HG03108 (cell line): Measurements from ENCODE around the gene NUP98.
"Not testable (repeated sequence)": the region's sequence is repeated elsewhere in the genome, so short reads cannot be mapped to it uniquely, and the experiment has no call there.

Experiments
- ATAC-seq: cut with Tn5 transposase; IDR thresholded peaks from one replicate; pipeline ENCODE4 v1.9.1; 2021; ENCODE audit warnings: moderate library complexity; ENCODE audit not compliant: unreplicated experiment

The NUP98 gene

GRCh38 chr11:3679077-3679476 lies 118.3 kb downstream of the NUP98 start:
- no peak for ATAC-seq

- ATAC-seq = no peak
Observed at GRCh38 chr11:3675971-3676370, 121.4 kb downstream of the NUP98 start.

DNA sequence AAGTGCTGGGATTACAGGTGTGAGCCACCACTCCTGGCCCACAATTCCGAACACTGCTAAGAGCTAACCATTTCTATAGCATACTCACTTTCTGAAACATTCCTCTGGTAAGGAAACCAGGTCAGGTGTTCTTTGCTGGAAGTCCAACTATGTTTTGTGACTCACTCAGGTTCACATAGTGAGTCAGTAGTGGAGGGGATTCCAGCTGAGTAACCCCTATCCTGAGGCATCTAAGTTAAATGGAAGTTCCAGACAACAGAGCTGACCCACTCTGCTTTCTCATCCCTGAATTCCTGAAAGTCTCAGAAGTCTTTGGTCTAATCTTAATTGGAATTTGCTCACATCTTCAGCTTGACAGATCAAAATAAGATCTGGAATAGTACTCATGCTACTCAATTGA lies 123.2 kb downstream of the NUP98 start:
- no peak for ATAC-seq

DNA sequence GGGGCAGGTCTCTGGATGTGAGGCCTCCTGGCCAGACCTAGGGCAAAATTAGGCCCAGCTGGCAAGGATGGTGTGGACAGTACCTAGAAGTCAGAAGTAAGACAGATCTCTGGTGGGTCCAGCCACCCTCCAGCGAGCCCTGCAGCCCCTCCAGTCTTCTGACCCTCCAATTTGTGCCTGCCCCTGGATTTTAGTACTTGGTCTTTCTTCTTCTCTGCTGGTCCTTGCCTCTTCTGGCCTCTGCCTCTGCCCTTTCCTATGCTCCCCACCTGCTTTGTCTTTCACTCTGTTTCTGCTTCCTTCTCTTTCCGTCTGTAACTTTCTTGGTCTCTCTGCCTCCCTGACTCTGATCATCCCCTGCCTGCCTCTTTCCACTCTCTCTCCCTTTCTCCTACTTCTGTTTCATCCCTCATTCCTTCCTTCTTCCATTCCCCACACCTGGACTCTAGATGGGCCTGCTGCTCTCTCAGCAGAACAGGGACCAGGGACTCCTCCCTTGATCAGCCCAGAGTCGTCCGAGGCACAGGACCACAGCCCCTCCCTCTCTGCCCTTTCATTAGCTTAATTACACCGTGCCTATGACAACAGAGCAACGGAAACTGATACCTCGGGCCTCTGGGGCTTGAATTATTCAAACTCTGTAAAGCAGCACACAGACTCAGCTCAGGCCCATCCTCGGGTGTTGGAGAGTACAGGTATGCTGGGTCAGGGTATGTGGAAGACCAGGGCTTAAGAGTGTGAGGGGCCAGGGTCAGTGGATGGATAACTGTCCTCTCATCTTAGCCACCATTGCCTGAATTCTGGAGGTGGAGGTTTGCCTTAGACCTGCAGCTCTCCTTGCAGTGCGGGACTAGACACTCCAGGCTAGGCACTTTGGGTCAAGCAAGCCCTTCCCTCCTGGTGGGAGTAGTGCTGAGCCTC lies 125.8 kb downstream of the NUP98 start, which contains the start of gene CHRNA10:
CHRNA10 (minus strand) TSS at position 51 of the 921 bp plus-strand sequence. CDS start 72 bp downstream, outside the sequence.
- ATAC-seq = no peak

- ATAC-seq = no peak
Observed at GRCh38 chr11:3669742-3670183, 127.6 kb downstream of the NUP98 start.

- ATAC-seq = no peak
Observed at GRCh38 chr11:3669128-3669527, 128.2 kb downstream of the NUP98 start.

GRCh38 chr11:3667149-3668035 lies 130.0 kb downstream of the NUP98 start:
- no peak for ATAC-seq

GRCh38 chr11:3666023-3666530 lies 131.3 kb downstream of the NUP98 start:
- ATAC-seq = no peak

GRCh38 chr11:3665336-3666022 lies 131.9 kb downstream of the NUP98 start:
- no peak for ATAC-seq

GRCh38 chr11:3664032-3664630 lies 133.2 kb downstream of the NUP98 start:
- no peak for ATAC-seq

- ATAC-seq = no peak
Observed at GRCh38 chr11:3662856-3663255, 134.5 kb downstream of the NUP98 start.

GRCh38 chr11:3660960-3661359 lies 136.4 kb downstream of the NUP98 start:
- no peak for ATAC-seq

DNA sequence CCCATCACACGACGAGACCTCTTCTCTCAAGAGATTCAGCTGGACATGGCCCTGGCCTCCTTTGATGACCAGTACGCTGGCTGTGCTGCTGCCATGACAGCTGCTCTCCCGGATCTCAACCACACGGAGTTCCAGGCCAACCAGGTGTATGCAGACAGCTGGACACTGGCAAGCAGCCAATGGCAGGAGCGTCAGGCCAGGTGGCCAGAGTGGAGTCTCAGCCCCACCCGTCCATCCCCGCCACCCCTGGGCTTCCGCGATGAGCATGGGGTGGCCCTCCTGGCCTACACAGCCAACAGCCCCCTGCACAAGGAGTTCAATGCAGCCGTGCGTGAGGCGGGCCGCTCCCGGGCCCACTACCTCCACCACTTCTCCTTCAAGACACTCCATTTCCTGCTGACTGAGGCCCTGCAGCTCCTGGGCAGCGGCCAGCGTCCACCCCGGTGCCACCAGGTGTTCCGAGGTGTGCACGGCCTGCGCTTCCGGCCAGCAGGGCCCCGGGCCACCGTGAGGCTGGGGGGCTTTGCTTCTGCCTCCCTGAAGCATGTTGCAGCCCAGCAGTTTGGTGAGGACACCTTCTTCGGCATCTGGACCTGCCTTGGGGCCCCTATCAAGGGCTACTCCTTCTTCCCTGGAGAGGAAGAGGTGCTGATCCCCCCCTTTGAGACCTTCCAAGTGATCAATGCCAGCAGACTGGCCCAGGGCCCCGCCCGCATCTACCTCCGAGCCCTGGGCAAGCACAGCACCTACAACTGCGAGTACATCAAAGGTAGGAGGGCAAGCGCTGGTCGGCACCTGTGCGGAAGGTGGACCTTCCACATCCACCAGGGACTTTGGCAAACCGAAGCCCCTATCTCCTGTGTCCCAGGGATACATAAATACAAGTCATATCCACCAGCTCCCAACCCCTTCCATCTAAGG lies 137.5 kb downstream of the NUP98 start:
- no peak for ATAC-seq

GRCh38 chr11:3658252-3658651 lies 139.1 kb downstream of the NUP98 start:
- no peak for ATAC-seq

GRCh38 chr11:3657331-3657730 lies 140.0 kb downstream of the NUP98 start:
- not testable (repeated sequence) for ATAC-seq

- no peak for ATAC-seq
Observed at GRCh38 chr11:3655547-3655946, 141.8 kb downstream of the NUP98 start.

DNA sequence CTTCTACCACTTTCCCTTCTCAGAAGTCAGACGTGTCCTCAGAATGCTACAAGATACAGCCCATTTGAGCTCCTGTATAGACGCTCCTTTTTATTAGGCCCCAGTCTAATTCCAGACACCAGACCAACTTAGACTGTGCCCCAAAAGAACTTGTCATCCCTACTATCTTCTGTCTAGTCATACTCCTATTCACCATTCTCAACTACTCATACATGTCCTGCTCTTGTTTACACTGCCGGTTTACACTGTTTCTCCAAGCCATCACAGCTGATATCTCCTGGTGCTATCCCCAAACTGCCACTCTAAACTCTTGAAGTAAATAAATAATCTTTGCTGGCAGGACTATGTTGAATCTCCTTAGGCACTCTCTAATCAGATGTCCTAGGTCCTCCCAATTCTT lies 144.8 kb downstream of the NUP98 start:
- ATAC-seq = not testable (repeated sequence)

- not testable (repeated sequence) for ATAC-seq
Observed at GRCh38 chr11:3649374-3649773, 148.0 kb downstream of the NUP98 start.

GRCh38 chr11:3648843-3649242 lies 148.5 kb downstream of the NUP98 start:
- ATAC-seq = not testable (repeated sequence)
